IMR-90 (cell line): ENCODE measurements around the gene DAAM1. TPM values are rescaled to one million over a fixed set of nuclear protein-coding genes. Genes with fewer than 3 reads are reported as not detected.

ENCODE experiments used
- ATAC-seq: fragments of 200-7000 bp; cut with Tn5 transposase; 2 replicates; pipeline ENCODE4 v1.9.1; 2020; ENCODE audit warnings: low read depth, mild to moderate bottlenecking, moderate library complexity
- BruUV-seq: library from RNA; stranded (reverse); fragments of 400-500 nt; replicated peaks from 2 replicates; lab custom pipeline; 2021; lab: Mats Ljungman, UMichigan
- CTCF ChIA-PET: fragments of 300-600 bp; formaldehyde crosslinking; extraction: SDS; loops from one replicate; lab custom pipeline; 2021; ENCODE audit warnings: antibody characterized with exemption; lab: Yijun Ruan, JAX
- POLR2A ChIA-PET: fragments of 300-600 bp; sonication (Branson Sonifier 250); formaldehyde crosslinking; loops from one replicate; lab custom pipeline; 2022; ENCODE audit warnings: antibody characterized with exemption; ENCODE audit not compliant: unreplicated experiment; lab: Charles Lee
- DNase-seq: peaks from one replicate; pipeline ENCODE4 v3.0.0; 2013
- H2AFZ ChIP-seq: replicated peaks from 2 replicates; pipeline ENCODE3; 2013; ENCODE audit warnings: low read length, mild to moderate bottlenecking; ENCODE audit not compliant: poor library complexity
- H2AK5ac ChIP-seq: 2 replicates; pipeline ENCODE4 v1.6.1; 2013; ENCODE audit warnings: low read depth, low read length, inconsistent platforms
- H2AK9ac ChIP-seq: replicated peaks from 2 replicates; pipeline ENCODE3; 2013; ENCODE audit warnings: mild to moderate bottlenecking, low read depth, low read length, moderate library complexity; ENCODE audit not compliant: poor library complexity
- H2BK120ac ChIP-seq: 2 replicates; pipeline ENCODE4 v1.6.1; 2013; ENCODE audit warnings: low read depth, low read length, inconsistent platforms
- H2BK15ac ChIP-seq: 3 replicates; pipeline ENCODE4 v1.6.1; 2013; ENCODE audit warnings: low read depth, low read length, inconsistent platforms
- H2BK20ac ChIP-seq: 2 replicates; pipeline ENCODE4 v1.6.1; 2013; ENCODE audit warnings: low read depth, mild to moderate bottlenecking, inconsistent platforms, low read length, moderate library complexity
- H2BK5ac ChIP-seq: 2 replicates; pipeline ENCODE4 v1.6.1; 2013; ENCODE audit warnings: mild to moderate bottlenecking, low read depth, low read length, inconsistent platforms; ENCODE audit not compliant: poor library complexity, severe bottlenecking
- H3K14ac ChIP-seq: replicated peaks from 2 replicates; pipeline ENCODE4 v1.6.1; 2013; ENCODE audit warnings: low read depth, low read length, inconsistent platforms
- H3K18ac ChIP-seq: 2 replicates; pipeline ENCODE4 v1.6.1; 2013; ENCODE audit warnings: low read depth, low read length, control low read depth
- H3K23ac ChIP-seq: 2 replicates; pipeline ENCODE4 v1.6.1; 2013; ENCODE audit warnings: low read depth, low read length, inconsistent platforms
- H3K27ac ChIP-seq: 2 replicates; pipeline ENCODE4 v1.5.1; 2013; ENCODE audit warnings: mild to moderate bottlenecking, control low read depth, low read length; ENCODE audit not compliant: insufficient read depth
- H3K27me3 ChIP-seq: 2 replicates; pipeline ENCODE4 v1.6.1; 2013; ENCODE audit warnings: low read length; ENCODE audit not compliant: control insufficient read depth, insufficient read depth
- H3K36me3 ChIP-seq: 2 replicates; pipeline ENCODE4 v1.6.1; 2013; ENCODE audit warnings: low read length, mixed read lengths; ENCODE audit not compliant: control insufficient read depth, insufficient read depth
- H3K4ac ChIP-seq: 2 replicates; pipeline ENCODE4 v1.6.1; 2013; ENCODE audit warnings: low read depth, low read length, inconsistent platforms
- H3K4me1 ChIP-seq: 2 replicates; pipeline ENCODE4 v1.6.1; 2013; ENCODE audit warnings: low read length, mixed read lengths; ENCODE audit not compliant: control insufficient read depth, insufficient read depth
- H3K4me2 ChIP-seq: 2 replicates; pipeline ENCODE4 v1.6.1; 2013; ENCODE audit warnings: low read depth, mild to moderate bottlenecking, control low read depth, low read length, moderate library complexity
- H3K4me3 ChIP-seq: 2 replicates; pipeline ENCODE4 v1.5.1; 2013; ENCODE audit warnings: low read depth, mild to moderate bottlenecking, control low read depth, low read length, moderate library complexity; ENCODE audit not compliant: insufficient read depth
- H3K56ac ChIP-seq: 2 replicates; pipeline ENCODE4 v1.6.1; 2013; ENCODE audit warnings: low read length, inconsistent platforms; ENCODE audit not compliant: insufficient read depth; ENCODE audit errors: extremely low read depth
- H3K79me1 ChIP-seq, 2 experiments: 2 replicates each; pipeline ENCODE4 v1.6.1; 2013; ENCODE audit warnings: low read length in 2 of 2, inconsistent platforms in 1 of 2, low read depth in 1 of 2
- H3K9ac ChIP-seq: 2 replicates; pipeline ENCODE4 v1.6.1; 2013; ENCODE audit warnings: low read depth, low read length, control low read depth
- H3K9me1 ChIP-seq: 2 replicates; pipeline ENCODE4 v1.6.1; 2013; ENCODE audit warnings: low read length, inconsistent platforms; ENCODE audit not compliant: insufficient read depth
- H3K9me3 ChIP-seq: 2 replicates; pipeline ENCODE4 v1.6.1; 2013; ENCODE audit warnings: low read length; ENCODE audit not compliant: control insufficient read depth, insufficient read depth
- H4K20me1 ChIP-seq: 2 replicates; pipeline ENCODE4 v1.6.1; 2013; ENCODE audit warnings: low read length, inconsistent platforms; ENCODE audit not compliant: insufficient read depth
- H4K5ac ChIP-seq: 2 replicates; pipeline ENCODE4 v1.6.1; 2013; ENCODE audit warnings: mild to moderate bottlenecking, low read depth, low read length, control low read depth
- H4K8ac ChIP-seq, 2 experiments: 2 replicates each; pipeline ENCODE4 v1.6.1; 2013; ENCODE audit warnings: low read depth in 2 of 2, low read length in 2 of 2, control low read depth in 1 of 2, inconsistent platforms in 1 of 2
- H4K91ac ChIP-seq: 2 replicates; pipeline ENCODE4 v1.6.1; 2013; ENCODE audit warnings: low read depth, low read length, inconsistent platforms; ENCODE audit not compliant: insufficient read depth
- BHLHE40 ChIP-seq: fragments of 150-350 bp; IDR thresholded peaks from 2 replicates; pipeline ENCODE4 v1.6.1; 2016; ENCODE audit warnings: mild to moderate bottlenecking, low read depth, low read length
- CEBPB ChIP-seq: IDR thresholded peaks from 2 replicates; pipeline ENCODE4 v1.6.1; 2012; ENCODE audit warnings: low read depth, low read length, improper control_type of control experiment
- CHD1 ChIP-seq: IDR thresholded peaks from 2 replicates; pipeline ENCODE4 v1.6.1; 2012; ENCODE audit warnings: low read depth, low read length, improper control_type of control experiment
- FOS ChIP-seq: fragments of 150-350 bp; IDR thresholded peaks from 2 replicates; pipeline ENCODE4 v1.6.1; 2016; ENCODE audit warnings: low read depth, low read length
- MAFK ChIP-seq: IDR thresholded peaks from 2 replicates; pipeline ENCODE4 v1.6.1; 2012; ENCODE audit warnings: low read depth, low read length, improper control_type of control experiment
- MAZ ChIP-seq: IDR thresholded peaks from 2 replicates; pipeline ENCODE4 v1.6.1; 2012; ENCODE audit warnings: low read depth, mild to moderate bottlenecking, low read length, improper control_type of control experiment, moderate library complexity, borderline replicate concordance
- MXI1 ChIP-seq: IDR thresholded peaks from 2 replicates; pipeline ENCODE4 v1.6.1; 2012; ENCODE audit warnings: low read depth, mild to moderate bottlenecking, low read length, moderate library complexity, borderline replicate concordance
- NFE2L2 ChIP-seq: fragments of 150-350 bp; IDR thresholded peaks from 2 replicates; pipeline ENCODE4 v1.6.1; 2016; ENCODE audit warnings: low read depth, mild to moderate bottlenecking, low read length
- POLR2A ChIP-seq: IDR thresholded peaks from 2 replicates; pipeline ENCODE4 v1.6.1; 2012; ENCODE audit warnings: mild to moderate bottlenecking, low read depth, low read length
- RAD21 ChIP-seq: IDR thresholded peaks from 2 replicates; pipeline ENCODE4 v1.6.1; 2012; ENCODE audit warnings: low read length, improper control_type of control experiment
- RCOR1 ChIP-seq: IDR thresholded peaks from 2 replicates; pipeline ENCODE4 v1.6.1; 2012; ENCODE audit warnings: mild to moderate bottlenecking, low read length, improper control_type of control experiment; ENCODE audit not compliant: insufficient replicate concordance
- RFX5 ChIP-seq: IDR thresholded peaks from 2 replicates; pipeline ENCODE4 v1.8.0; 2012; ENCODE audit warnings: low read depth, mild to moderate bottlenecking, low read length, moderate library complexity
- SMC3 ChIP-seq: fragments of 150-350 bp; IDR thresholded peaks from 2 replicates; pipeline ENCODE4 v1.6.1; 2016; ENCODE audit warnings: low read depth, mild to moderate bottlenecking, antibody characterized with exemption, low read length, moderate library complexity
- WGBS, 2 experiments: methylation state at CpG; one replicate each; pipeline versions ENCODE4 v1.1.5 to v1.1.7; 2013; ENCODE audit warnings: missing lambda C conversion rate in 2 of 2; ENCODE audit not compliant: insufficient read length in 1 of 2; ENCODE audit errors: extremely low coverage in 2 of 2; 5-methylcytosine and 5-hydroxymethylcytosine counted together
- dilution Hi-C: fragments of 300-500 bp; cut with HindIII; formaldehyde crosslinking; loops from one replicate; pipeline ENCODE4 v1.14.3; 2018; ENCODE audit warnings: low sequenced_read_pairs; ENCODE audit not compliant: unreplicated experiment
- in situ Hi-C: fragments of 300-500 bp; cut with MboI; formaldehyde crosslinking; loops from 3 replicates; pipeline ENCODE4 v1.14.3; 2019; ENCODE audit warnings: low sequenced_read_pairs, inconsistent platforms, mixed read lengths
- intact Hi-C: fragments of 100-400 bp; cut with micrococcal nuclease; formaldehyde crosslinking; loops from 2 replicates; pipeline ENCODE4 v1.10.0; 2022
- polyA plus RNA-seq, 3 experiments: library from polyadenylated mRNA; depleted of rRNA; stranded (reverse); fragments of >200 nt; gene quantifications; 2 replicates each; pipeline ENCODE4 v1.2.3, GENCODE V29; 2012; ENCODE audit warnings: low replicate concordance in 1 of 3
- total RNA-seq: library from RNA; depleted of rRNA; stranded (reverse); fragments of >200 nt; gene quantifications from 2 replicates; pipeline ENCODE4 v1.2.3, GENCODE V29; 2012
- TF ChIP-seq, protein P1 (sequence below): conservative IDR thresholded peaks from 2 replicates; pipeline ENCODE4 v1.5.1; 2012; ENCODE audit warnings: mild to moderate bottlenecking, low read depth, low read length, improper control_type of control experiment
- TF ChIP-seq, protein P2 (sequence below): fragments of 150-350 bp; IDR thresholded peaks from 2 replicates; pipeline ENCODE4 v1.6.1; 2016; ENCODE audit warnings: low read depth, mild to moderate bottlenecking, low read length, moderate library complexity, borderline replicate concordance
- TF ChIP-seq, protein P3 (sequence below): fragments of 150-350 bp; IDR thresholded peaks from 2 replicates; pipeline ENCODE4 v1.6.1; 2017; ENCODE audit warnings: mild to moderate bottlenecking, antibody characterized with exemption, low read length, low read depth

The DAAM1 gene
- total and polyA plus RNA-seq, 2 of the 4 experiments (the other 2 are of a cell fraction): 4.8 to 5.4 TPM

DNA sequence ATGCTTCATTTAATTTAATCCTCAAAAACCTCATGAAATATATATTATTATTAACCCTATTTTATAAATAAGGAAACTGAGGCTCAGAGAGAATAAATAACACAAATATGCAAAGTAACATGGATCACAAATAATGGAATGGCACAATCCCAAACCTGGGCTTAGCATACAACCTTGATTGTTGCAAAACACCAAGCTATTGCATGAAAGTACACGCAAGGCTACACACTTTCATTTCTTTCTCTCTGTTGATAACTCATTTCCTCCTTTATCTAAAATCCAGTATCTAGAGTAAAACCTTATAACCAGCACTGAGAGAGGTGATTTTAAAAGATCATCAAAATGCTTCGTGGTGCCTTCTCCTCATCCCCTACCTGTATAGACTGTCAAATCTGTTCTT lies 2.8 kb upstream of the DAAM1 start:
- Histone ChIP-seq H3K23ac (no peak overlapping the region), H2BK120ac (no peak overlapping the region), H3K36me3 (no peaks in the 10 kb centered on the region), H4K91ac (no peak overlapping the region), H2AK9ac (no peak overlapping the region), H3K4me1 (peaks cover 4% of the 10 kb centered on the region), H4K5ac (no peak overlapping the region), H4K8ac (no peak overlapping the region), H3K9me1 (peaks cover 3% of the 10 kb centered on the region; the same call in 1 of the 2 replicates), H2BK15ac (no peak overlapping the region), H3K56ac (no peak overlapping the region), H3K9ac (no peak overlapping the region), H3K27ac (no peak overlapping the region), H3K9me3 (no peaks in the 10 kb centered on the region), H2BK5ac (no peak overlapping the region), H3K4me3 (no peak overlapping the region), H4K20me1 (no peaks in the 10 kb centered on the region), H2AK5ac (no peak overlapping the region), H2AFZ (no peak overlapping the region), H3K4me2 (no peak overlapping the region), H3K14ac (no peak overlapping the region), H3K27me3 (peaks cover 21% of the 10 kb centered on the region), H3K79me1 (peaks cover 8 to 17% of the 10 kb centered on the region in 2 experiments; a peak in 2 of 4 replicates), H3K4ac (no peak overlapping the region), H3K18ac (no peak overlapping the region), H2BK20ac (no peak overlapping the region)
- in situ Hi-C loops: no loop called here
- no TSS peak for BruUV-seq
- ChIA-PET CTCF (no interaction called here), POLR2A (no interaction called here)
- DNase-seq (no peak), ATAC-seq (no peak)
- dilution Hi-C loops: no loop called here
- no CpG with 5 or more reads among the region's 2 CpGs for WGBS, 2 experiments
- intact Hi-C loops: no loop called here
- TF ChIP-seq NFE2L2 (no peak), POLR2A (no peak), MXI1 (no peak), RAD21 (no peak), FOS (no peak), SMC3 (no peak), RFX5 (no peak), RCOR1 (no peak), CEBPB (no peak), MAFK (no peak), BHLHE40 (no peak), MAZ (no peak), CHD1 (no peak)
- TF ChIP-seq, protein P1, sequence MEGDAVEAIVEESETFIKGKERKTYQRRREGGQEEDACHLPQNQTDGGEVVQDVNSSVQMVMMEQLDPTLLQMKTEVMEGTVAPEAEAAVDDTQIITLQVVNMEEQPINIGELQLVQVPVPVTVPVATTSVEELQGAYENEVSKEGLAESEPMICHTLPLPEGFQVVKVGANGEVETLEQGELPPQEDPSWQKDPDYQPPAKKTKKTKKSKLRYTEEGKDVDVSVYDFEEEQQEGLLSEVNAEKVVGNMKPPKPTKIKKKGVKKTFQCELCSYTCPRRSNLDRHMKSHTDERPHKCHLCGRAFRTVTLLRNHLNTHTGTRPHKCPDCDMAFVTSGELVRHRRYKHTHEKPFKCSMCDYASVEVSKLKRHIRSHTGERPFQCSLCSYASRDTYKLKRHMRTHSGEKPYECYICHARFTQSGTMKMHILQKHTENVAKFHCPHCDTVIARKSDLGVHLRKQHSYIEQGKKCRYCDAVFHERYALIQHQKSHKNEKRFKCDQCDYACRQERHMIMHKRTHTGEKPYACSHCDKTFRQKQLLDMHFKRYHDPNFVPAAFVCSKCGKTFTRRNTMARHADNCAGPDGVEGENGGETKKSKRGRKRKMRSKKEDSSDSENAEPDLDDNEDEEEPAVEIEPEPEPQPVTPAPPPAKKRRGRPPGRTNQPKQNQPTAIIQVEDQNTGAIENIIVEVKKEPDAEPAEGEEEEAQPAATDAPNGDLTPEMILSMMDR: no peak
- TF ChIP-seq, protein P2, sequence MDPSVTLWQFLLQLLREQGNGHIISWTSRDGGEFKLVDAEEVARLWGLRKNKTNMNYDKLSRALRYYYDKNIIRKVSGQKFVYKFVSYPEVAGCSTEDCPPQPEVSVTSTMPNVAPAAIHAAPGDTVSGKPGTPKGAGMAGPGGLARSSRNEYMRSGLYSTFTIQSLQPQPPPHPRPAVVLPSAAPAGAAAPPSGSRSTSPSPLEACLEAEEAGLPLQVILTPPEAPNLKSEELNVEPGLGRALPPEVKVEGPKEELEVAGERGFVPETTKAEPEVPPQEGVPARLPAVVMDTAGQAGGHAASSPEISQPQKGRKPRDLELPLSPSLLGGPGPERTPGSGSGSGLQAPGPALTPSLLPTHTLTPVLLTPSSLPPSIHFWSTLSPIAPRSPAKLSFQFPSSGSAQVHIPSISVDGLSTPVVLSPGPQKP: no peak
- TF ChIP-seq, protein P3, sequence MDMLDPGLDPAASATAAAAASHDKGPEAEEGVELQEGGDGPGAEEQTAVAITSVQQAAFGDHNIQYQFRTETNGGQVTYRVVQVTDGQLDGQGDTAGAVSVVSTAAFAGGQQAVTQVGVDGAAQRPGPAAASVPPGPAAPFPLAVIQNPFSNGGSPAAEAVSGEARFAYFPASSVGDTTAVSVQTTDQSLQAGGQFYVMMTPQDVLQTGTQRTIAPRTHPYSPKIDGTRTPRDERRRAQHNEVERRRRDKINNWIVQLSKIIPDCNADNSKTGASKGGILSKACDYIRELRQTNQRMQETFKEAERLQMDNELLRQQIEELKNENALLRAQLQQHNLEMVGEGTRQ: no peak
